GM08714 (cell line): ENCODE measurements around the gene CPS1.

Source experiments
- H3K4me3 ChIP-seq: fragments of 200-500 bp; sonication (Bioruptor generic); 2 replicates; pipeline ENCODE4 v1.5.1; 2014; ENCODE audit warnings: mild to moderate bottlenecking, low read length, inconsistent platforms
- ZNF274 ChIP-seq: IDR thresholded peaks from 2 replicates; pipeline ENCODE4 v1.6.1; 2012; ENCODE audit warnings: mild to moderate bottlenecking, low read depth, low read length

Gene CPS1

DNA sequence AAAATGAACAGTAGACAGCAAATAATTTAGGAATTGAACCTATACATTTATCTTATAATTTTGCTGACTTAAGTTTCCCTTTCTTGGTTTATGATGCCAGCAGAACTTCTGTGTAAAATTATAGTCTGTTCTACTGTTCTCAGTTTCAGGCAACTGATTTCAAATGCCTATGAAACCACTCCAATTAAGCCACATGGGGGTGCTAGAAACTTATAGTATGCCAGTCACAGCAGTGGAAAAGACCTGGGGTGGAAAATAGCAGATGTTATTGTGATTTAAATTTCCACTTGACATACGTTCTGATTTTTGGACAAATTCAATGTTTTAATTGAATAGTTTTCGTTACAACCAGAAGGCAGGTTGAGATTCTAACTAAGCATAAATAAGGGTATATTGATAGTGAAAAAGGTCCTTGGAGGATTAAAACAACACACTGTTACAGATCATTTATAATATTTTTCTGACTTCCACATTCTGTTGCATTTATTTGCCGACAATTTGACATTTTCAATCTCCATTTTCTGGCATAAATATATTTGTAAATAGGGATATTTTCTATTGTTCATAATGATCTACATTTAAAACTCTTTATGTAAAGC is 61.4 kb downstream of the CPS1 start:
- TF ChIP-seq ZNF274, result no peak
- H3K4me3 ChIP-seq, result no peak overlapping the region

DNA sequence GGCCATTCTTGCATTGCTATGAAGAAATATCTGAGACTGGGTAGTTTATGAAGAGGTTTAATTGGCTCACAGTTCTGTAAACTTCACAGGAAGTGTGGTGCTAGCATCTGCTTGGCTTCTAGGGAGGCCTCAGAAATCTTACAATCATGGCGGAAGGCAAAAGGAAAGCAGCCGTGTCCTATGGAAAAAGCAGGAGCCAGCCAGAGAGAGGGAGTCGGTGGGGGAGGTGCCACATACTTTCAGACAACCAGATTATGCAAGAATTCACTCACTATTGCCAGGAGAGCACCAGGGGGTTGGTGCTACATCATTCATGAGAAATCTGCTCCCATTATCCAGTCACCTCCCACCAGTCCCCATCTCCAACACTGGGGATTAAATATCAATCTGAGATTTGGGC is 64.1 kb downstream of the CPS1 start:
- no peak overlapping the region for H3K4me3 ChIP-seq
- TF ChIP-seq ZNF274, result no peak

DNA sequence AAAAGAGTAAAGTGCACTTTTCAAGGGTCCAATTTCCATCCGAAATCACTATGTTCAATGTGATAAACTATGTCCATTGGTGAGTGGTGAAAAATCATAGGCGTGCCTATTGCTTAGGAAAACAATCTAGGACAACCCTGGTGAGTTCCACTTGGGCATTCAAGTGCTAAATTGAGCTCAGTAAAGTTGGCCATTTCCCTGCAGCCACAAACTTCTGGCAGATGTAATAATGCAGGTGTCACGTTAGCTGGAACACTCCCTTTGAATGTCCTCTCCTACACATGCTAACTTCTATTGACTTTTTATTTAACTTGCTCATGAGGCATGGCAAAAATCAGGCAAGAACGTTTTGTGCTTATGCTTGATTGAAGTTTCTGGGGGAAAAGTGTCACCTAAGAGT is 67.1 kb downstream of the CPS1 start:
- H3K4me3 ChIP-seq, result no peak overlapping the region
- no peak for TF ChIP-seq ZNF274

DNA sequence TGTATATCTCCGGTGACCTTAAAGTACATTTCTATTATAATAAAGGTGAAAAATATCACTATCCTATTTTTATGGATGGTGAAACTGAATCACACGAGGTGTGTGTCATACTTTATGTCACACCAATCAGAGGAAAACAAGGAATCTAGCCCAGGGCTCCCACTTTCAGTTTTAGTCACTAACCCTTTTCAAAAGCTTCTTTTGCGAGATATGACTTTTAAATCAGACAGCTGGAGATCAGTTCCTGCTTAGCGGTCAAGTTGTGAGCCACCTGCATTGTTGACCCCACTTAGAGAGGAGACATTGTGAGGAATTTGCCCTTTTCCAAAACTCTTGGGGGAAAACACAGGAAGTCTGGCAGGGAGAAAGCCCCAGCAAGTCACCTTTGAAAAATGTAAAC is 70.5 kb downstream of the CPS1 start:
- H3K4me3 ChIP-seq, result no peak overlapping the region
- TF ChIP-seq ZNF274, result no peak

DNA sequence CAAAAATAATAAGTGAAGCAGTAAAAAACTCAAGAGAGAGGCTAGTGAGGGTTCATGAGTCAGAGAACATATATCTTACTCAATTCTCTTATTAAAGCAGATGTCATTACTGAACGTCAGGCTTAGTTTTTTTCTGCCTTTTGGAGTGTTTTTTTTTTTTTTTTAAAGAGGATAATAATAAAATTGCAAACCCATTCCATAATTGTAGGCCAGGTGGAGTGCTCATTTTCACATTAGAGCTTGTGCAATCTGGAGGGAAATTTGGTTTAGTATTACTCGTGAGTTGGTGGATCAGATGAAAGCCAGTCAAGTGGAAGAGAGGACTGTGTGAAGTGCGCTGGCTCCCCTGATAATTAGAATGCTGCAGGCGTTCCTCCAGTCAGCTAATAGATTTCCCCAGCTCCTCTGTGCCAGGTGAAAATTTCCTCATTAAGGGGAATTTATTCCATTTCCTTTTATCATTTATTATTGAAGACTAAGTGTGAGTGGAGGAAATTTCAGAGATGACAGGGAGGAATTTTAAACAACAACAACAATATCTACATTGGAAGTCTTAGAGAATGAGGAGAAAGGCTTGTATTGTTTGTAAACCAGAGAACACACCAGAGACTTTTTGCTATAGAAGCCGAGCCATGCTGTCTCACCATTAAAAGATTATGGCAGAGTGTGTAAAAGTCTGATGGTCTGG is 74.6 kb downstream of the CPS1 start:
- no peak overlapping the region for H3K4me3 ChIP-seq
- TF ChIP-seq ZNF274, result no peak

DNA sequence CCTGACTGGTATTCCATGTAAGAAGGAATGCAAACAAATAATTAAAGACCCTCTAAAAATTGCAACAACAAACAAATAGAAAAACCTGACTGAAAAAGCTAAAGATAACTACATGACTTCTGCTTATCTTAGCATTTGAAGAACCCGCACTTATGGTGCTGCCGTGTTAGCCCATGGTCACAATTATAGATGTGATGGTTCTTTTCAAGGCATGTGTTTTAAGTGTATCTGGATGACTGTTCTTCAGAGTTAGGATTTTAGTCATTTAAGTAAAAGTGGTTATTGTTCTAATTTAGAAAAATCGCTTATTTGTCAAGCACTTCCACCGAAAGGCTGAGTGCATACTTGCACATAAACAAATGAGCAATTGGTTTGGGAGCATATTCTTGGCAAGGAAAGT is 77.3 kb downstream of the CPS1 start:
- no peak overlapping the region for H3K4me3 ChIP-seq
- no peak for TF ChIP-seq ZNF274

DNA sequence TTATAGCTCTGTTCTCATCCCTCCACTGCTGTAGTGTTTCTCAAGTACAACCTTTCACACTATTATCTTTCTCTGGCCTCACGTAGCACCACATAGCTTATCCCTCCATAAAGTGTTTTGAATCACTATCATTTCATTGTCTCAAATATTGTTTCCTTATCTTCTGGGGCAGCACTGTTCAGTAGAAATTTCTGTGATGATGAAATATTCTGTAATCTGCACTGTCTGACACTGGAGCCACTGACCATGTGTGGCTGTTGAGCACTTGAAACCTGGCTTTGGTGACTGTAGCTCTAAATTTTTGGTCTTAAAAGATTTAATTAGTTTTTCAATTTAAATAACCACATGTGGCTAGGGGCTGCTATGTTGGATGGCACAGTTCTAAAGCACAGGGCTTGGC is 78.9 kb downstream of the CPS1 start:
- no peak for TF ChIP-seq ZNF274
- H3K4me3 ChIP-seq, result no peak overlapping the region

DNA sequence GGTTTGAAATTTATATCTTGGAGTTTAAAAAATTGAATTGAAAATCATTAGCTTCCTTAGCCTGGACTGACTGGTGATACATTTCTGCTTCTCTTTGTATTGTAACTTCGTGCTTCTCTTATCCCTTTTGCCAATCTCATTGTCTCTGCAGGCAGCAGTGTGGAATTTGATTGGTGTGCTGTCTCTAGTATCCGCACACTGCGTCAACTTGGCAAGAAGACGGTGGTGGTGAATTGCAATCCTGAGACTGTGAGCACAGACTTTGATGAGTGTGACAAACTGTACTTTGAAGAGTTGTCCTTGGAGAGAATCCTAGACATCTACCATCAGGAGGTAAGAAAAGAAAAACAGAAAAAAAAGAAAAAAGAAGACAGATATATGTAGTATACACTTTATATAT is 85.9 kb downstream of the CPS1 start:
- H3K4me3 ChIP-seq, result no peak overlapping the region
- no peak for TF ChIP-seq ZNF274

DNA sequence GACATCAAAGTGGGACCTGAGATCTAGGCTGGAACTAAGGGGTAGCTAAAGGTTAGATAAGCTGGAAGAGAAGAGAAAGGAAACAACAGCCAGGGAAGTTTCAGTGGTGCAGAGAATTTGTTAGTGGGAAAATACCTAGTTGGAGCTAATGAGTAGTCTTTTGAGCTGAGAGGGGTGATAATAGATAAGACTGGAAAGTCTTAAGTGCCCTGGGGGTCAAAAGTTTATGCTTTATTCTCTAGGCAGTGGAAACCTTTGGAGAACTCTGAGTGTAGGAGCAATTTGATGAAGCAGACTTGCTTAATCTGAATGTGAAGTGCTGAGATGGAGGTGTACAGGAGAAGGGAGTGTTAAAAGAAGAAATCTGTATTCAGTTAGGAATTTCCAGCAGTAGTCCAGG is 90.8 kb downstream of the CPS1 start:
- no peak for TF ChIP-seq ZNF274

DNA sequence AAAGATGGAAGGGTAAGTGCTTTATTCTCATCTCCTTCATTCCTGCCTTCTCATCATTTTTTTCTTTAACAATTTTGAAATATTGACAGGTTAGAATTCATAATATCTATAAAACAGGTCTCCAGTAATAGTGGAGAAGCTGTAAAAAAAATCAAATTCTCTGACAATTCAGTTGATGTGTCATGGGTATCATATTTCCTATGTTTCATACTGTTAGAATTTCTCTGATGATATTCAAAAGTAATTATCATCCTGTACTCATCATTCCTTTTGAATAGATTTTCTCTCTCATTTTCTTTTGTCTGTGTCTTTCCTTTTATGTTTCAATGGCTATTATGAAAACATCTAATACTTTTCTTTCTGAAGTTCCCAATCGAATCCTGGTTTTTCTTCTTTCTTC is 97.7 kb downstream of the CPS1 start:
- H3K4me3 ChIP-seq, result no peak overlapping the region
- no peak for TF ChIP-seq ZNF274

More for the DNA sequence above, 90.8 kb downstream of the CPS1 start:
- no peak overlapping the region for H3K4me3 ChIP-seq

DNA sequence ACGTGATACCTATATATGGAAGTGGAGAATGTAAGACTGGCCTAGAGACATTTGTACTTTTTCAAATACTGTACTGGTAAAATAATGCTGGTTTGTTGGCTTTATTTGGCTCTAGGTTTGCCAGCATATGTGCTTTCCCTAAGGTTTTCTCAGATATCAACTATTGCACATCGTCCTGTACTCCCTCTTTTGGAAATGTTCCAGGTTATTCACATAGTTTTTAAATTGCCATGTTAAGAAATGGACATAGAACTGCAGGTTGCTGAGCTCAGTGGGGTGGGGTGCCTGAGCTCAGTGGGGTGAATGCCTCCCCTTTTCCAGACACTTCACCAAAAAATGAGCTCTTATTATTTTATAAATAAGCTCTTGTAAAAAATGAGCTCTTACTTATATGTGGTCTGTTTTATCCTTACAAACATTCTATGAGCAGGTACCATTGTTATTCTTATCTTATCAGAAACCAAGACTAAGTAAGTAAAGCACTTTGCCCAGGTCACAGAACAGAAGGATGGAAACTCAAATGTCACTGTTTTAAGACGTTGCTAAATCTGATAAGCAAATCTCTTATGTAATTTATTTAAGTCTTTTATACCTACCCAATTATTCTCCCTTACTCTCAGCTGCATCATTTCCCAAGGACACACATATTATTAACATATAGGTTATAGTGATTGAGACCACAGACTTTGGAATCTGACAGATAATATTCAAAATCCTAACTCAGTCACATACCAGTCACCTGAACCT is 99.0 kb downstream of the CPS1 start:
- TF ChIP-seq ZNF274, result no peak
- no peak overlapping the region for H3K4me3 ChIP-seq

DNA sequence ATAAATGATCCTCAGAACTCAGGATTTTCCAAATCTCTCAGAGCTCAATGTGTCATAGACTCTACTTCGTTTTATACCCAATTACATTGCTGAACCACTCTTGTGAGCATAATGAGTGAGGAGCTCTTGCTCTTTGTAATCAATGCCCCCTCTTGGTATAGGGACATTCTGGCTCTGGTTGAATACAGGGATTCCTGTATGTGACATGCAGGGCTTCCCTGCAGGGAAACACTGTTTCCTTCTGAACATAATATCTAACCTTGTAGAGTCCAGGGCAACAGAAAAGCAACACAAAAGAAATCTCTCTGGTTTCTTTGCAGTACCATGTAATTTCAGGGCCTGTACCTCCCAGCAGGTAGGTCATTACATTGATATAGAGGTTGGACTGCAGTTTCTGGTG is 101.5 kb downstream of the CPS1 start:
- H3K4me3 ChIP-seq, result no peak overlapping the region

DNA sequence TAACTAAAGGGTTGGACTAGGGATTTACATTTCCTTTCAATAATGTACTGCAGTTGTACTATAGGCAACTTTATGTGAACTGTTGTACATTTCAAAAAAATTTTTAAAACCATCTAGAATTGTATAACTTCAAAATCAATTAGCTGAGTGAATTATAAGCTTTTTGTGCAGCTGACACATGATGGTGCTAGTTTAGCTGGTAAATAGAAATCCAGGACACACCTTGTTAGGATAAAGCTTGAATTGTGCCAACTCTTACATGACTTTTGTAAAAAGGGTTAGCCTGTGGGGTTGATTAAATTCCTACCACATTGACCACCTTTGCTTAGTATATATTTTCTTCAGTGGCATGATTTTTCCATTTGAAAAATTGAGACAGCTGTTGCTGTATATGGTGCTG is 104.4 kb downstream of the CPS1 start:
- no peak for TF ChIP-seq ZNF274
- H3K4me3 ChIP-seq, result no peak overlapping the region

More for the DNA sequence above, 101.5 kb downstream of the CPS1 start:
- no peak for TF ChIP-seq ZNF274

DNA sequence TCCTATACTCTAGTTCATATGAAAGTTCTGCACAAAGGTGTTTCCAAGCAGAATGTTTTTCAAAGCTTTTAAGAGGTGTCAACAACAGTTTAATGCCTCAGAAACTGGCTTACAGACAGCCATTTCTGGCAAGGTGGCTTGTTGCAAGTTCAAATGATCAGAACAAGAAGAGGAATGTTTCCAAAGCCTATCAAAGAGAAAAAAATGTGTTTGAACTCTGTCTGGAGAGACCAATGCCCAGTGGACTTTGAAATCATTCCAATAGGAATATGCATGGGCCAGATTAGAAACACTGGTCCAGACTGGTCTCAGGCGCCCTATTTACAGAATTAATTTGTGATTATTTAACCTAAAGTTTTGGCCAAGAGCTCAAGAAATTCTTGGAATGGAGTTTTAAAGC is 106.2 kb downstream of the CPS1 start:
- no peak for TF ChIP-seq ZNF274
- no peak overlapping the region for H3K4me3 ChIP-seq

DNA sequence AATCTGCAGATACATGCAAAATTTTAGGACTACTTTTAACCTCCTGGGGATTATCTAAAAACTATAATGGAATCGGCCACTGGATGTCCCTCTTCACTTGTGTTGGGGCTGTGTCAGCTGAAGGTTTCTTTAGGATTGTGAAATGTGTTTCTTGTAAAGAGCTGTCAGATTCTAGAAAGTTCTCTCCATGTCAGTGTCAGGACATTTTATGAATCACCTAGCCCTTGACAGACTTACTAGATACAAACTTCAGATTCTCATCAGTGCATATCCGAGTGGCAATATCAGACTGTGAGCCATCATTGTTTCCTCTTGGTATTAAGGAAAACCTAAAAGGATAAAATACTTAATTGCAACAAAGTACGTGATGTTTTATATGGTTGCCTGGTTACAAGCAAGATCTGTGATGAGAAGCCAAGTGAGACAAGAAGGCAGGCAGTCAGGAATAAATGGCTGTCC is 107.3 kb downstream of the CPS1 start:
- no peak overlapping the region for H3K4me3 ChIP-seq
- TF ChIP-seq ZNF274, result no peak
